Aorta (tissue), 5 donors: Measurements from ENCODE around the gene ASXL1. TPM values are rescaled to one million over a fixed set of nuclear protein-coding genes. Genes with fewer than 3 reads are reported as not detected.
"Not testable (repeated sequence)": the region's sequence is repeated elsewhere in the genome, so short reads cannot be mapped to it uniquely, and the experiment has no call there.

Experiments
- ATAC-seq: fragments of 200-7000 bp; cut with Tn5 transposase; one replicate; pipeline ENCODE4 v1.9.1; 2022; ENCODE audit warnings: moderate library complexity; ENCODE audit not compliant: low FRiP score
- DNase-seq, 2 donors: peaks; one replicate each; pipeline ENCODE4 v3.0.0-alpha.2; 2020
- H3K27ac ChIP-seq, 2 donors: one replicate each; pipeline ENCODE4 v1.5.1; 2013; ENCODE audit warnings: low read length in 2 of 2, mild to moderate bottlenecking in 2 of 2, moderate library complexity in 2 of 2, control low read depth in 1 of 2, inconsistent platforms in 1 of 2, low read depth in 1 of 2
- H3K27me3 ChIP-seq, 2 donors: one replicate each; pipeline ENCODE4 v1.6.1; 2013; ENCODE audit warnings: control low read depth in 1 of 2, low read length in 1 of 2, mild to moderate bottlenecking in 1 of 2, moderate library complexity in 1 of 2; ENCODE audit not compliant: insufficient read depth in 2 of 2, control insufficient read depth in 1 of 2
- H3K36me3 ChIP-seq, 2 donors: one replicate each; pipeline ENCODE4 v1.6.1; 2013; ENCODE audit warnings: control low read depth in 1 of 2, low read length in 1 of 2, mild to moderate bottlenecking in 1 of 2; ENCODE audit not compliant: insufficient read depth in 2 of 2, control insufficient read depth in 1 of 2
- H3K4me1 ChIP-seq, 2 donors: one replicate each; pipeline ENCODE4 v1.6.1; 2013; ENCODE audit warnings: low read length in 2 of 2, control low read depth in 1 of 2, mild to moderate bottlenecking in 1 of 2, moderate library complexity in 1 of 2; ENCODE audit not compliant: insufficient read depth in 2 of 2, control insufficient read depth in 1 of 2
- H3K4me3 ChIP-seq, 2 donors: one replicate each; pipeline ENCODE4 v1.5.1; 2013; ENCODE audit warnings: low read length in 2 of 2, control low read depth in 1 of 2, mild to moderate bottlenecking in 1 of 2
- H3K9me3 ChIP-seq: one replicate; pipeline ENCODE4 v1.6.1; 2013; ENCODE audit warnings: mild to moderate bottlenecking, low read length; ENCODE audit not compliant: control insufficient read depth
- WGBS, 2 donors: extraction: QIAGEN DNeasy Blood & Tissue Kit; methylation state at CpG; one replicate each; pipeline ENCODE4 v1.1.7; 2013; 5-methylcytosine and 5-hydroxymethylcytosine counted together
- intact Hi-C, 2 donors: fragments of 100-400 bp; cut with DNase I; formaldehyde crosslinking; loops; one replicate each; pipeline versions ENCODE4 v1.14.2 to v1.15.0; 2022
- polyA plus RNA-seq, 2 donors: library from polyadenylated mRNA; stranded (reverse); fragments of 200-250 nt; gene quantifications; one replicate each; pipeline ENCODE4 v1.2.3, GENCODE V29; 2013
- total RNA-seq, 2 donors: library from RNA; stranded (reverse); fragmentation: NEBNext Ultra II Directional; extraction: Animal tissue kit (Norgen Biotek cat#: 25700); gene quantifications; one replicate each; pipeline ENCODE4 v1.2.1, GENCODE V29; 2021
- donor health status: healthy with polysubstance abuse.
- donor health status: Bipolar disorder and iron deficiency.
- donor health status: DM: no; HTN: no; CAD: no.
- donor health status: DM: no; HTN: no; CAD: no.
- donor health status: DM: yes; HTN: yes; CAD: no.

Gene ASXL1
- total and polyA plus RNA-seq, 4 donors = 18.0 to 102 (median 72.1) TPM

- 96 to 100% methylated on average over 1 of the region's 1 CpG for WGBS, 2 donors
- Histone ChIP-seq H3K4me3 (no peak overlapping the region), H3K27ac (no peak overlapping the region), H3K9me3 (no peaks in the 10 kb centered on the region), H3K4me1 (no peaks in the 10 kb centered on the region), H3K36me3 (no peaks in the 10 kb centered on the region), H3K27me3 (no peaks in the 10 kb centered on the region)
- DNase-seq (no peak), ATAC-seq (no peak)
- intact Hi-C loops = no loop called here
Measured at GRCh38 chr20:32321390-32321789, 36.7 kb upstream of the ASXL1 start.

GRCh38 chr20:32322260-32322659 is 35.9 kb upstream of the ASXL1 start:
- ATAC-seq, H3K36me3 ChIP-seq, H3K27me3 ChIP-seq, H3K4me3 ChIP-seq, H3K4me1 ChIP-seq, intact Hi-C loops, H3K9me3 ChIP-seq, H3K27ac ChIP-seq: not testable (repeated sequence)
- peak in 1 of 2 donors; percentile 55 for DNase-seq
- WGBS, 2 donors = 92 to 93% methylated on average over 12 of the region's 12 CpGs

GRCh38 chr20:32323761-32324160 is 34.4 kb upstream of the ASXL1 start:
- DNase-seq, H3K27ac ChIP-seq, ATAC-seq, H3K27me3 ChIP-seq, H3K36me3 ChIP-seq, intact Hi-C loops, H3K9me3 ChIP-seq, H3K4me3 ChIP-seq, H3K4me1 ChIP-seq: not testable (repeated sequence)
- 89 to 91% methylated on average over 5 of the region's 5 CpGs for WGBS, 2 donors

GRCh38 chr20:32325706-32326503 is 32.2 kb upstream of the ASXL1 start:
- H3K27ac ChIP-seq = no peak overlapping the region
- no peak overlapping the region for H3K4me3 ChIP-seq
- no peaks in the 10 kb centered on the region for H3K9me3 ChIP-seq
- intact Hi-C loops = no loop called here
- no peaks in the 10 kb centered on the region for H3K27me3 ChIP-seq
- ATAC-seq (no peak), DNase-seq (no peak)
- WGBS, 2 donors = 51 to 53% methylated on average over 6 of the region's 6 CpGs
- no peaks in the 10 kb centered on the region for H3K4me1 ChIP-seq
- H3K36me3 ChIP-seq = peaks cover 2 to 3% of the 10 kb centered on the region in 2 donors

GRCh38 chr20:32326504-32326845 is 31.7 kb upstream of the ASXL1 start:
- Histone ChIP-seq H3K27me3 (no peaks in the 10 kb centered on the region), H3K36me3 (peaks cover 4 to 5% of the 10 kb centered on the region in 2 donors), H3K4me1 (no peaks in the 10 kb centered on the region), H3K9me3 (no peaks in the 10 kb centered on the region), H3K27ac (no peak overlapping the region), H3K4me3 (no peak overlapping the region)
- DNase-seq (no peak), ATAC-seq (no peak)
- WGBS, 2 donors = 55 to 57% methylated on average over 1 of the region's 1 CpG
- intact Hi-C loops = no loop called here

- intact Hi-C loops = no loop called here
- Histone ChIP-seq H3K27me3 (no peaks in the 10 kb centered on the region), H3K36me3 (peaks cover 4 to 6% of the 10 kb centered on the region in 2 donors), H3K9me3 (no peaks in the 10 kb centered on the region), H3K27ac (no peak overlapping the region), H3K4me1 (no peaks in the 10 kb centered on the region), H3K4me3 (no peak overlapping the region)
- DNase-seq (no peak), ATAC-seq (no peak)
- 95 to 96% methylated on average over 9 of the region's 9 CpGs for WGBS, 2 donors
Measured at GRCh38 chr20:32327087-32327681, 30.9 kb upstream of the ASXL1 start.

GRCh38 chr20:32329817-32330554 is 28.1 kb upstream of the ASXL1 start:
- ATAC-seq = no peak
- H3K9me3 ChIP-seq = no peaks in the 10 kb centered on the region
- H3K27ac ChIP-seq = no peak overlapping the region
- 82 to 87% methylated on average over 7 of the region's 7 CpGs for WGBS, 2 donors
- no peak overlapping the region for H3K4me3 ChIP-seq
- intact Hi-C loops = no loop called here
- H3K4me1 ChIP-seq = no peaks in the 10 kb centered on the region
- no peaks in the 10 kb centered on the region for H3K27me3 ChIP-seq
- peaks cover 4 to 6% of the 10 kb centered on the region in 2 donors for H3K36me3 ChIP-seq
- no peak for DNase-seq

- DNase-seq (no peak), ATAC-seq (no peak)
- Histone ChIP-seq H3K27me3 (no peaks in the 10 kb centered on the region), H3K4me1 (no peaks in the 10 kb centered on the region), H3K36me3 (peaks cover 4 to 6% of the 10 kb centered on the region in 2 donors), H3K9me3 (no peaks in the 10 kb centered on the region), H3K27ac (no peak overlapping the region), H3K4me3 (no peak overlapping the region)
- WGBS, 2 donors = 97 to 98% methylated on average over 1 of the region's 1 CpG
- intact Hi-C loops = no loop called here
Measured at GRCh38 chr20:32330555-32330897, 27.6 kb upstream of the ASXL1 start.
